Trophoblast cell (in vitro differentiated cells and primary cell): ENCODE results near the gene CYSLTR2.

Source experiments
- DNase-seq, 2 donors: peaks; one replicate each; pipeline ENCODE4 v3.0.0-alpha.2; 2016
- H2AFZ ChIP-seq: 2 replicates; pipeline ENCODE4 v1.6.1; 2013; ENCODE audit warnings: low read length, moderate library complexity, mild to moderate bottlenecking; ENCODE audit not compliant: insufficient read depth, poor library complexity
- H2AK5ac ChIP-seq: 2 replicates; pipeline ENCODE4 v1.6.1; 2013; ENCODE audit warnings: mild to moderate bottlenecking, low read length
- H2BK120ac ChIP-seq: 2 replicates; pipeline ENCODE4 v1.6.1; 2013; ENCODE audit warnings: low read length, mild to moderate bottlenecking, moderate library complexity; ENCODE audit not compliant: insufficient read depth, poor library complexity
- H2BK12ac ChIP-seq: 2 replicates; pipeline ENCODE4 v1.6.1; 2013; ENCODE audit warnings: mild to moderate bottlenecking, low read length, moderate library complexity
- H2BK5ac ChIP-seq: 2 replicates; pipeline ENCODE4 v1.6.1; 2013; ENCODE audit warnings: low read length, low read depth, moderate library complexity, mild to moderate bottlenecking; ENCODE audit not compliant: poor library complexity
- H3K14ac ChIP-seq: 2 replicates; pipeline ENCODE4 v1.6.1; 2013; ENCODE audit warnings: mild to moderate bottlenecking, low read length
- H3K18ac ChIP-seq: 2 replicates; pipeline ENCODE4 v1.6.1; 2013; ENCODE audit warnings: mild to moderate bottlenecking, low read length
- H3K23ac ChIP-seq: 2 replicates; pipeline ENCODE4 v1.6.1; 2013; ENCODE audit warnings: low read length
- H3K27ac ChIP-seq: 2 replicates; pipeline ENCODE4 v1.5.1; 2013; ENCODE audit warnings: low read depth, mild to moderate bottlenecking, inconsistent platforms, low read length, moderate library complexity
- H3K27me3 ChIP-seq: 2 replicates; pipeline ENCODE4 v1.6.1; 2013; ENCODE audit warnings: inconsistent platforms, mild to moderate bottlenecking, low read length, moderate library complexity; ENCODE audit not compliant: insufficient read depth
- H3K36me3 ChIP-seq, 2 experiments: 1 replicate in 1 of 2; 2 replicates in 1 of 2; pipeline ENCODE4 v1.6.1; 2013; ENCODE audit warnings: low read length in 2 of 2, mild to moderate bottlenecking in 2 of 2, moderate library complexity in 1 of 2; ENCODE audit not compliant: insufficient read depth in 2 of 2, control insufficient read depth in 1 of 2
- H3K4ac ChIP-seq: 2 replicates; pipeline ENCODE4 v1.6.1; 2013; ENCODE audit warnings: low read depth, mild to moderate bottlenecking, low read length, moderate library complexity
- H3K4me1 ChIP-seq, 2 experiments: 1 replicate in 1 of 2; 2 replicates in 1 of 2; pipeline ENCODE4 v1.6.1; 2013; ENCODE audit warnings: low read length in 2 of 2, mild to moderate bottlenecking in 2 of 2, moderate library complexity in 1 of 2; ENCODE audit not compliant: insufficient read depth in 2 of 2, control insufficient read depth in 1 of 2
- H3K4me2 ChIP-seq: 2 replicates; pipeline ENCODE4 v1.6.1; 2013; ENCODE audit warnings: inconsistent platforms, mild to moderate bottlenecking, low read length, moderate library complexity
- H3K4me3 ChIP-seq: 2 replicates; pipeline ENCODE4 v1.5.1; 2013; ENCODE audit warnings: mild to moderate bottlenecking, low read depth, low read length, inconsistent platforms
- H3K79me1 ChIP-seq: one replicate; pipeline ENCODE4 v1.6.1; 2013; ENCODE audit warnings: low read length
- H3K79me2 ChIP-seq: 2 replicates; pipeline ENCODE4 v1.6.1; 2013; ENCODE audit warnings: low read length, mild to moderate bottlenecking; ENCODE audit not compliant: control insufficient read depth, insufficient read depth, poor library complexity
- H3K9ac ChIP-seq: 2 replicates; pipeline ENCODE4 v1.6.1; 2013; ENCODE audit warnings: mild to moderate bottlenecking, low read length
- H3K9me3 ChIP-seq: 2 replicates; pipeline ENCODE4 v1.6.1; 2013; ENCODE audit warnings: low read depth, mild to moderate bottlenecking, control low read depth, inconsistent platforms, low read length; ENCODE audit not compliant: insufficient read depth
- H4K12ac ChIP-seq: 2 replicates; pipeline ENCODE4 v1.6.1; 2013; ENCODE audit warnings: low read depth, mild to moderate bottlenecking, low read length, moderate library complexity
- H4K8ac ChIP-seq: 2 replicates; pipeline ENCODE4 v1.6.1; 2013; ENCODE audit warnings: low read depth, mild to moderate bottlenecking, low read length, moderate library complexity
- H4K91ac ChIP-seq: one replicate; pipeline ENCODE4 v1.6.1; 2013; ENCODE audit warnings: low read depth, mild to moderate bottlenecking, low read length, moderate library complexity
- WGBS: extraction: QIAGEN DNeasy Blood & Tissue Kit; methylation state at CpG from one replicate; pipeline ENCODE4 v1.1.7; 2013; ENCODE audit warnings: missing lambda C conversion rate; ENCODE audit not compliant: insufficient read length, insufficient coverage; ENCODE audit errors: extremely low coverage; 5-methylcytosine and 5-hydroxymethylcytosine counted together

Gene CYSLTR2

GRCh38 chr13:48741377-48741776 is 87.6 kb downstream of the CYSLTR2 start:
- H3K4me3 ChIP-seq = no peak overlapping the region
- no peak overlapping the region for H3K9ac ChIP-seq
- H3K79me2 ChIP-seq = no peaks in the 10 kb centered on the region
- WGBS = no CpG with 5 or more reads among the region's 2 CpGs
- H2BK12ac ChIP-seq = no peak overlapping the region
- H3K23ac ChIP-seq = no peak overlapping the region
- H3K4me2 ChIP-seq = no peak overlapping the region
- no peak overlapping the region for H2AFZ ChIP-seq
- no peak overlapping the region for H3K4ac ChIP-seq
- DNase-seq = no peak
- no peak overlapping the region for H4K91ac ChIP-seq
- H3K27me3 ChIP-seq = no peaks in the 10 kb centered on the region
- no peak overlapping the region for H4K8ac ChIP-seq
- no peak overlapping the region for H3K14ac ChIP-seq
- no peak overlapping the region for H2AK5ac ChIP-seq
- peaks cover 0 to 3% of the 10 kb centered on the region in 2 experiments for H3K4me1 ChIP-seq
- no peak overlapping the region for H3K27ac ChIP-seq
- no peaks in the 10 kb centered on the region for H3K36me3 ChIP-seq
- no peak overlapping the region for H2BK5ac ChIP-seq
- no peaks in the 10 kb centered on the region for H3K79me1 ChIP-seq
- H3K18ac ChIP-seq = no peak overlapping the region
- no peak overlapping the region for H2BK120ac ChIP-seq
- no peak overlapping the region for H4K12ac ChIP-seq
- H3K9me3 ChIP-seq = peaks cover 1% of the 10 kb centered on the region

GRCh38 chr13:48746821-48747220 is 93.1 kb downstream of the CYSLTR2 start:
- H3K9me3 ChIP-seq = no peaks in the 10 kb centered on the region
- no peak overlapping the region for H2BK120ac ChIP-seq
- H3K27ac ChIP-seq = no peak overlapping the region
- no peak overlapping the region for H4K91ac ChIP-seq
- peaks cover 2 to 3% of the 10 kb centered on the region in 2 experiments for H3K4me1 ChIP-seq
- no peak overlapping the region for H4K8ac ChIP-seq
- H3K4ac ChIP-seq = no peak overlapping the region
- H3K36me3 ChIP-seq = no peaks in the 10 kb centered on the region
- WGBS = no CpG with 5 or more reads among the region's 1 CpG
- H3K4me3 ChIP-seq = no peak overlapping the region
- no peak overlapping the region for H3K9ac ChIP-seq
- H3K23ac ChIP-seq = no peak overlapping the region
- H3K4me2 ChIP-seq = no peak overlapping the region
- H2BK5ac ChIP-seq = no peak overlapping the region
- H4K12ac ChIP-seq = no peak overlapping the region
- H2AK5ac ChIP-seq = no peak overlapping the region
- DNase-seq = no peak
- H3K18ac ChIP-seq = no peak overlapping the region
- no peak overlapping the region for H2AFZ ChIP-seq
- no peak overlapping the region for H3K14ac ChIP-seq
- no peak overlapping the region for H2BK12ac ChIP-seq
- no peaks in the 10 kb centered on the region for H3K79me1 ChIP-seq
- H3K27me3 ChIP-seq = no peaks in the 10 kb centered on the region
- no peaks in the 10 kb centered on the region for H3K79me2 ChIP-seq

GRCh38 chr13:48748681-48749080 is 95.0 kb downstream of the CYSLTR2 start:
- no peak for DNase-seq
- Histone ChIP-seq H3K27me3 (no peaks in the 10 kb centered on the region), H3K36me3 (no peaks in the 10 kb centered on the region), H4K8ac (no peak overlapping the region), H2AK5ac (no peak overlapping the region), H2BK12ac (no peak overlapping the region), H3K4ac (no peak overlapping the region), H2AFZ (no peak overlapping the region), H4K91ac (no peak overlapping the region), H3K4me3 (no peak overlapping the region), H3K23ac (no peak overlapping the region), H3K9ac (no peak overlapping the region), H3K27ac (no peak overlapping the region), H3K9me3 (no peaks in the 10 kb centered on the region), H3K4me2 (no peak overlapping the region), H3K18ac (no peak overlapping the region), H3K14ac (no peak overlapping the region), H2BK120ac (no peak overlapping the region), H3K79me2 (no peaks in the 10 kb centered on the region), H2BK5ac (no peak overlapping the region), H3K4me1 (peaks cover 2 to 3% of the 10 kb centered on the region in 2 experiments), H4K12ac (no peak overlapping the region), H3K79me1 (no peaks in the 10 kb centered on the region)
- WGBS = no CpG with 5 or more reads among the region's 2 CpGs

GRCh38 chr13:48749144-48749543 is 95.4 kb downstream of the CYSLTR2 start:
- no peak overlapping the region for H4K12ac ChIP-seq
- H3K4me2 ChIP-seq = no peak overlapping the region
- H3K36me3 ChIP-seq = no peaks in the 10 kb centered on the region
- no peak overlapping the region for H3K18ac ChIP-seq
- H3K9me3 ChIP-seq = no peaks in the 10 kb centered on the region
- no CpG with 5 or more reads among the region's 4 CpGs for WGBS
- DNase-seq = no peak
- H3K9ac ChIP-seq = no peak overlapping the region
- H3K4me1 ChIP-seq = peaks cover 2 to 3% of the 10 kb centered on the region in 2 experiments
- no peak overlapping the region for H2BK5ac ChIP-seq
- no peak overlapping the region for H3K14ac ChIP-seq
- H3K79me1 ChIP-seq = no peaks in the 10 kb centered on the region
- no peak overlapping the region for H4K8ac ChIP-seq
- no peak overlapping the region for H2BK12ac ChIP-seq
- no peak overlapping the region for H3K23ac ChIP-seq
- H3K79me2 ChIP-seq = no peaks in the 10 kb centered on the region
- no peak overlapping the region for H3K4ac ChIP-seq
- H2AFZ ChIP-seq = no peak overlapping the region
- no peak overlapping the region for H2AK5ac ChIP-seq
- no peak overlapping the region for H3K4me3 ChIP-seq
- no peaks in the 10 kb centered on the region for H3K27me3 ChIP-seq
- no peak overlapping the region for H4K91ac ChIP-seq
- no peak overlapping the region for H3K27ac ChIP-seq
- no peak overlapping the region for H2BK120ac ChIP-seq
